Hematopoietic multipotent progenitor cell treated with erythropoietin and hydrocortisone succinate and interleukin-3 and kit ligand, for 6 days (in vitro differentiated cells): Measurements from ENCODE around the gene NLK.
A peak's percentile ranks its signal among the peaks of the same experiment; 100 is the strongest.
"Not testable (repeated sequence)": the region's sequence is repeated elsewhere in the genome, so short reads cannot be mapped to it uniquely, and the experiment has no call there.

Experiments
- DNase-seq: peaks from one replicate; pipeline ENCODE4 v3.0.0-alpha.2; 2015

NLK gene

GRCh38 chr17:28235066-28235700 is 192.7 kb downstream of the NLK start:
- DNase-seq, result not testable (repeated sequence)

GRCh38 chr17:28236033-28236653 is 193.7 kb downstream of the NLK start:
- DNase-seq, result peak; percentile 42

- peak; percentile 58 for DNase-seq
Observed at GRCh38 chr17:28238547-28239270, 196.2 kb downstream of the NLK start.

- DNase-seq, result peak; percentile 37
Observed at GRCh38 chr17:28239271-28239624, 196.8 kb downstream of the NLK start.

GRCh38 chr17:28240688-28241340 is 198.3 kb downstream of the NLK start:
- no peak for DNase-seq

GRCh38 chr17:28242791-28243190 is 200.3 kb downstream of the NLK start:
- DNase-seq, result no peak

- not testable (repeated sequence) for DNase-seq
Observed at GRCh38 chr17:28243268-28243667, 200.8 kb downstream of the NLK start.

- no peak for DNase-seq
Observed at GRCh38 chr17:28244446-28244845, 202.0 kb downstream of the NLK start.
